CMK (cell line): ENCODE measurements around the gene NIFK.
"Not testable (repeated sequence)": the region's sequence is repeated elsewhere in the genome, so short reads cannot be mapped to it uniquely, and the experiment has no call there.

Experiments used
- DNase-seq: peaks from one replicate; pipeline ENCODE4 v3.0.0-alpha.2; 2010; ENCODE audit warnings: low read depth

NIFK gene

GRCh38 chr2:121736462-121737336, at the start of gene NIFK:
NIFK (minus strand) TSS chr2:121736875; CDS start chr2:121736850, 25 bp downstream.
- peak; percentile 84 for DNase-seq

DNA sequence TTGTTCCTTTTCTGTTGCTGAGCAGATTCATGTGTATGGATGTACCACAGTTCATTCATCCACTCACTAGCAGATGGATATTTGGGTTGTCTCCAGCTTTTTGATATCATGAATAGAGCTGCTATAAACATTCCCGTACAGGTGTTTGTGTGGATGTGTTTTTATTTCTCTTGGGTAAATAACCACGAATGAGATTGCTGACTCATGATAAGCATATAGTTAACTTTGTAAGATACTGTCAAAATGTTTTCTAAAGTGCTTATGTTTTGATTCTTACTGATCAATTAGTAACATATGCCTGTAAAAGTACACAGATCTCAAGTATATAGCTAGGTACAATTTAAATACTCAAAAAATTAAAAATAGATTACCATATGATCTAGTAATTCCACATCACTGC, 46.5 kb upstream of the NIFK start:
- no peak for DNase-seq

DNA sequence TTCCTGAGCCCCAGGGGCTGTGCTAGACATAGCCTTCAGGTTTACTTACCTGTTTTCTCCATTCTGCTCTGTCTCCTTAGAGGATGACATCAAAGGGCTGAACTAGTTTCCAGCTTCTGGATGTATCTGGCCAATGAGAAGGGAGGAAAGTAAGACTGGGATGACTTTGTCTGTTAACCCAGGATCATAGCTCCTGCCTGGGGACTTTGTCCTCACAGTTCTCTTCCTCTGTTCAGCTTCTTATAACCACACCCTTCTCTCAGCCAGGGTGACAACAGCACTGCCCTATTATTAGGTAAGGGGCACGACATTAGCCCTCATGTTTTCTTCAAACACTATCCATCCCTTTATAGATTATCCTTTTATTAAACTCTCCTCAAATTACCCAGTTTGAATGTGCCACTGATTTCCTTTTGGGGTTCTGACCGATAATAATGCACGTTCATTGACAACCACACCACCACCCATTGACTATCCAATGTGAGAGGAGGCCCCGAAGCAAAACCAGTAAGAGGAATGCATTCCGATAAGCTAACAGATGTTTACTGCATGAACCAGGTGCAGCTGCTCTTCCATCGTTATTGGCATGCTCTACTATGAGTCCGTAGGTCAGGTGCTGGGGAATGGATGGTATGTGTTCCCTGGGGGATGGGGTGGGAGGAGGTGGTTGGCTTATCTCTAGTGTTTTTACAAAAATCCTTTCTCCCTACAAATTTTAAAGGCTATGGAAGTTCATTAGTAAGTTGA, 42.2 kb upstream of the NIFK start:
- DNase-seq, result no peak

GRCh38 chr2:121777699-121778058, 41.0 kb upstream of the NIFK start:
- no peak for DNase-seq

DNA sequence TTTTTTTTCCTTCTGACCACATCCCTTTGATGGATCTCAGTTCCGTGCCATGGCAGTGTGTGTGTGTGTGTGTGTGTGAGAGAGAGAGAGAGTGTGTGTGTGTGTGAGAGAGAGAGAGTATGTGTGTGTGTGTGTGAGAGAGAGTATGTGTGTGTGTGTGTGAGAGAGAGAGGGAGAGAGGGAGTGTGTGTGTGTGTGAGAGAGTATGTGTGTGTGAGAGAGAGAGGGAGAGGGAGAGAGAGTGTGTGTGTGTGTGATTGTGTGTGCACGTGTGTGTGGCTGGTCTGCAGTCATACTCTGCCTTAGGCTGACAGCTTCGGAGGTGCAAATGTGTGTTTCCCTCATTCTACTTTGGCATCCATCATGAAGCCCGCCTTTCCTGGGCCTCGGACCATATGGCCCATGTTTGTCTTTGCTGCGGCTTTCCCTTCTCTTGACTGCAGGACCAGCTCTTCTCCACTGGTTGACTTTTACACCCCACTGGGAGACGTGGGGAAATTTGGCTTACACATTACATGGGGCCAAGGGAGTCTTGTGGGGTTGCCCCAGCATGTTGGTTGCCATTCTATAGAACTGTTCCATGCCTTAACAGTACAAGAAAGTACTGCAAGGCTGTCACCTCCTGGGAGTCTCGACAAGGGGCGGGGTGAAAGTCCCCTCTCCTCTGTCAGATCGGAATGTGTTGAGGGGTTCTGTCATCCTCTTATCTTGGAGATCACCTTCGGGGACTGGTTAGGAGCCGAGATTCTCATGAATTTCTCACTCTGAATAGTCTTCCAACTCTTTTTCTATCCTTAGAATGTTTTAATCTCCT, 40.4 kb upstream of the NIFK start:
- no peak for DNase-seq

- DNase-seq, result no peak
Measured at GRCh38 chr2:121776361-121776760, 39.7 kb upstream of the NIFK start.

DNA sequence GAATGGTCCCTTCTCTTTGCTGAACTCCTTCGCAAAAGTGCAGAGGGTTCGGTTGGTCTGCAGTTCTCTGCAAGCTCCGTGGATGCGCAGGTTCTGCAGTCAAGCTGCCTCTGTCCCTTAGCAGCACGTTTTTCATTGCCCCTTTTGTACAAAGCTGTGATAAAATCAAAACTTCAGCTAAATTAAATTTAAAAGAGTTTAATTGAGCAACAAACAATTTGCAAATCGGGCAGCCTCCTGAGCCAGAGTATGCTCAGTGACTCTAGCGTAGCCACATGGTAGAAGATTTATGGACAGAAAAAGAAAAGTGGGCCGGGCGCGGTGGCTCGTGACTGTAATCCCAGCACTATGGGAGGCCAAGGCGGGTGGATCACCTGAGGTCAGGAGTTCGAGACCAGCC, 37.6 kb upstream of the NIFK start:
- DNase-seq, result no peak

DNA sequence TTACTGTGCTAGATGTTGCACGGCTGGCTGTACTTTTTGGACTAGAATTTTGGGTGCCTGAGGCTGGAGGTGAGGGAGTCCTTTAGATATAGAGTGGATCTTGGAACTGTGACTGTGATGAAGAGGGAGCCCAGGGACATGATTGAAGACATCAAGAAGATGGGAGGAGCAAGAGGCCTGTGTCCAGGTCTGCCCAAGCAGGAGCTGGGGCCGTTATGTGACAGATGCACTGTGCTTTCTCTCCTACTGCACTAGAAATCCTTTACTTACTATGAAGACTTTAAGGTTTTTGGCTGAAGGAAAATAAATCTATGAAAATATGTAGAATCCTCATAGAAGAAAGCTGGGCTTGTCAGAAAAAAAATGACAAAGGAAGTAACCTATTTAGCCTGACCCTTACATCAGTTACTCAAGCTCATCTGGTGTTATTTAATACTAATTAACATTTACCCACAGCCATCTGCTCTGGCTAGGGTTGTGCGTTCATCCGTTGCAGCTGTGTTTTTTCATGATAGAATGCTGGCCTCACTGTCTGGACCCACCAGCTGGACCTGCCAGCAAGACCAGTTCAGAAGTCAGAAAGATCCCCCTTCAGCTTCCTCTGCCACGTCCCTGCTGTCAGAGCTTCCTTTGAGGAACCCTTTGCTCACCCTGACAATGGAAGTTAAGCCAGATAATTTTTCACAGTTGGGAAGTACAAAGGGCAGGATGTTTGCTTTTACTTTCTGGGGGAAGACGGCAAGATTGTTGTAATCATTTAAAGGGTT, 35.5 kb upstream of the NIFK start:
- no peak for DNase-seq

DNA sequence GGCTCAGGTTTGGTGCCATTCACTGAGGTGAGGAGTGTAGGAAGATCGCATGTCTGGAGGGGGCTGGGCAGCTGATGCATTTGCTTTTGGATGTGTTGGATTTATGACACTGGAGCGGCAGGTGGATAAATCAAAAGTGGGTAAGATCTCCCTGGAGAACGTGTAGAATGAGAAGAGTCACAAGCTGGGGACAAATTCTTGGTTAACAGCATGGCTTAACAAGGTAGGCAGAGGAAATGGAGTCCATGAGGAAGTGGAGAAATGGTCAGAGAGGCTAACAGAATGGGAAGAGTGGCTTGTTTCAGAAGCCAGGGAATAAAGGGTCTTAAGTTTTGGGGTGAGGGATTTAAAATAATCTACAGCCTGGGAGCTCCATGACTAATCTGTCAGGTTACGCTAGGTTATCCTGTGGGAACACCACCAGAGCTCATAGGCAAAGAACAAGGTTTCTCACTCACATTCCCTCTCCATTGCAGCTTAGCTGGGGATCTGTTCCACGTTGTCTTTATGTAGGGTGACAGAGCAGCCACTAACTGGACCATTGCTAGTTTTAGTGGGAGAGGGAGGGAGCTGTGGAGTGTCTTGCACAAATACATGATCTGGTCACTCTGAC, 31.6 kb upstream of the NIFK start:
- no peak for DNase-seq

GRCh38 chr2:121766624-121767023, 29.9 kb upstream of the NIFK start:
- no peak for DNase-seq

DNA sequence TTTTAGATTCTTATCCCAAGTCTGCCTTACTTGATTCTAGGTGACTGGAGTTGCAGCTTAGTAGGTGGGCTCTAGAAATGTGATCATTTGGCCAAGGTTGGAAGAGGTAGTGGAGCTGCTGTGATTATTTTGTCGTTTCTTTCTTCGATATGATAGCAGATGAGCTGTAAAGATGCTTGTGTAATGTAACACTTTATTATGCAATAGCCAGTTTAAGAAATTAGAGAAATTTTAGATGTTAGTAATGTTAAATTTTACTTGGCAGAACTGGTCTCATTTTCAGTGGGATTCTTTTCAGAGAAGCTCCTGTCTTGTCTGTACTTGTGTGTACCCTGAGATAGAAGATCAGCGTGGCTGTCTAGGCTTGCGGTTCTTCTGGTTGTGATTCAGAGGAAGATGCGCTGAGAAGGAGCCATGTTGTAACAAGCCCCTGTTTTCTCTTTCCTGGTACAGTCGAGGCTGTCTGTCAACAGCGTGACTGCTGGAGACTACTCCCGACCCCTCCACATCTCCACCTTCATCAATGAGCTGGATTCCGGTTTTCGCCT, 28.1 kb upstream of the NIFK start:
- DNase-seq, result no peak

DNA sequence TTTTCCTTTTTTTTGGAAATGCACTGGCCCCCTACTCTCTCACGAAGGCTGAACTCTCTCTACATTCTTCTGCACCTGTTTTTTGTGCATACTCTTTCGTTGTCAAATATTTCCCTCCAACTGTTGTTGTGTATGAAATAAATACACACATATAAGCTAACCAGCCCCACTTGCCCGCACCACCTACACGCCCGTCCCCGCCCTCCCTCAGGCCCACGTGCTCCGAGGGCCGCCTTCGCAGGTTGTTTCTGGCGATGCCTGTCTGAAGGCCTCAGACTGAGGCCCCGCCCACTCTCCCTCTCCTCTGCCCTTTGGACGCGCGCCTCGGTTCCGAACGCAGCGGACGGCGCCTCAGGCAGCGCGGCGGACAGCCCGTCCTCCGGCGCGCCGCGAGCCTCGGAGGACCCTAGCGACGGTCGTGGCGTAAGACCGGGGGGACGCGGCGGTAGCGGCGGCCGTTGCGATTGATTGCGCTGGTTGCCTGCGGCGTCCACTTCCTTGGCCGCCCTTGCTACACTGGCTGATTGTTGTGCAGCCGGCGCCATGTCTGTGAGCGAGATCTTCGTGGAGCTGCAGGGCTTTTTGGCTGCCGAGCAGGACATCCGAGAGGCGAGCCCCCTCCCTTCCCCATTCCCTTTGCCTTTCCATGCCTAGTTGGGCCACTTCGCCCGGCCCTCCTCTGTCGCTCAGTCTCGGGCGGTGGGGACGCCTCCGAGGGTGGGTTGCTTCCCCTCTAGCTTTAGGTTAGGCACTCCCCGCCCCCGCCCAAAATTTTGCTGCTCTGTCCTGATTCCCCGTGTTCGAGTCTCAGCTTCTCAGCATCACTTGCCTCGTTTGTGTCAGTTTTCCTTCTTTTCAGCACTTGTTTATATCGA, 18.8 kb upstream of the NIFK start, which contains the start of gene TSN:
TSS of gene TSN (plus strand) at position 415 of the 875 bp plus-strand sequence. CDS start at position 544, 129 bp downstream.
- DNase-seq, result peak; percentile 89

- no peak for DNase-seq
Measured at GRCh38 chr2:121754851-121755236, 18.2 kb upstream of the NIFK start.

GRCh38 chr2:121748202-121748601, 11.5 kb upstream of the NIFK start:
- no peak for DNase-seq

DNA sequence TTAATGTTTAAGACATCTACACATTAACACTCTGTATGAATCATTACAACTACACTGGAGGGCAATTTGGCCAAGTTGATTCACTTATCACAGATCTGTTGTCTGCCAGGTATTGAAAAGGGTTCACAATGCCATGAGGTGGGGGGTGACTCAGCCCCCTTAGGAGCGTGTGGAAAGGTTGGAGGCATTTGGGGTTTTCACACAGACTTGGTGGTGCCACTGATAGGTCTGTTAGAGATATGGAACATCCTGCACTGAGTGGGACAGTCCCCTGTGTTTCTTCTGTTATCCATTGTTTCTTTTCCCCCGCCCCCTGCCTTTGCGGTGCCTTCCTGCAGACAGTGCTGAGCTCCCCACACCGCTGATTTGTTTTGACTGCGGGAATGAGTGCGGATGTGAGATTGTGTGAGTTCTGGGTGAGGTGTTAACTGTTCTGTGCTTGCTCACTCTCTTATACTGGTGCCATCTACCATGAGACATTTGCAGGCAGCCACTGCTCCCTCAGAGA, 9.4 kb upstream of the NIFK start:
- peak; percentile 27 for DNase-seq

DNA sequence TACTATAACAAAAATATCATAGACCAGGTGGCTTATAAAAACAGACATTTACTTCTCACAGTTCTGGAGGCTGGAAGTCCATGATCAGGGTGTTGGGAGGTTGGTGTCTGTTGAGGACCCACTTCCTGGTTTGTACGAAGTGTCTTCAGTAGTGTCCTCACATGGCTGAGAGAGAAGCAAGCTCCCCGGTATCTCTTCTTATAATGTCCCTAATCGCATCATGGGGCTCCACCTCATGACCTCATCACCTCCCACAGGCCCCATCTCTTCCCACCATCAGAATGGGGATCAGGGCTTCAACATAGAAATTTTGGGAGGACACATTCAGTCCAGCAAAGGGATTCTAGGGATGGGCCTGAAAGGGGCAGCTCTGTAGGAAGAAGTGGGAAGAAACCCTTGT, 4.8 kb upstream of the NIFK start:
- no peak for DNase-seq

- DNase-seq, result no peak
Measured at GRCh38 chr2:121740973-121741372, 4.3 kb upstream of the NIFK start.

DNA sequence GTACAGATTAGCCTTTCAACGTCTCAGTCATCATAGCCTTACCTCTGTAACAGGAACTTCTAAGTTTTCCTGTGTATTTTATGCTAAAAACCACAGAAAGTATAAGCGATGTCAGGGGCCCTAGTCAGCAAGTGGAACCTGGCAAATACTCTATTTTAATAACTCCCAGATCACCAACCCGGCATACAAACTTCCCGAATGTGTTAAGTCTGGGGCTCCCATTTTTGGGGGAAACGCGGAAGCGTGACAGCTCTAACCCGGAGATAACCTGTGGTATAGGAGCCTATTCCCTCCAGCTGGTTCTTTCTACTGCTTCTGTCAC, 574 bp downstream of the NIFK start:
- DNase-seq, result no peak

- DNase-seq, result no peak
Measured at GRCh38 chr2:121735518-121736074, 1.1 kb downstream of the NIFK start.

DNA sequence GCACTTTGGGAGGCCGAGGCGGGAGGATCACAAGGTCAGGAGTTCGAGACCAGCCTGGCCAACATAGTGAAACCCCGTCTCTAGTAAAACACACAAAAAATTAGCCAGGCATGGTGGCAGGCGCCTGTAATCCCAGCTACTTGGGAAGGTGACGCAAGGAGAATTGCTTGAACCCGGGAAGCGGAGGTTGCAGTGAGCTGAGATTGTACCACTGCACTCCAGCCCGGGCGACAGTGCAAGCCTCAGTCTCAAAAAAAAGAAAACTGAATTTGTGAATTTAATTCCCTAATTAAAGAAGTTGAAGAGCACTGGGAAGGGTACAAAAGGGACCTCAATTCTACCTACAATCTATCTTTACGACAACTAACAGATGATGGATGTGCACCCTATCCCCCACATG, 2.1 kb downstream of the NIFK start:
- not testable (repeated sequence) for DNase-seq
